Measurements from ENCODE around the gene VPS37B. TPM values are rescaled to one million over a fixed set of nuclear protein-coding genes. Genes with fewer than 3 reads are reported as not detected.

Gene VPS37B
- total and polyA plus RNA-seq, 2 experiments from 2014 or later = 23.5 to 35.3 TPM

DNA sequence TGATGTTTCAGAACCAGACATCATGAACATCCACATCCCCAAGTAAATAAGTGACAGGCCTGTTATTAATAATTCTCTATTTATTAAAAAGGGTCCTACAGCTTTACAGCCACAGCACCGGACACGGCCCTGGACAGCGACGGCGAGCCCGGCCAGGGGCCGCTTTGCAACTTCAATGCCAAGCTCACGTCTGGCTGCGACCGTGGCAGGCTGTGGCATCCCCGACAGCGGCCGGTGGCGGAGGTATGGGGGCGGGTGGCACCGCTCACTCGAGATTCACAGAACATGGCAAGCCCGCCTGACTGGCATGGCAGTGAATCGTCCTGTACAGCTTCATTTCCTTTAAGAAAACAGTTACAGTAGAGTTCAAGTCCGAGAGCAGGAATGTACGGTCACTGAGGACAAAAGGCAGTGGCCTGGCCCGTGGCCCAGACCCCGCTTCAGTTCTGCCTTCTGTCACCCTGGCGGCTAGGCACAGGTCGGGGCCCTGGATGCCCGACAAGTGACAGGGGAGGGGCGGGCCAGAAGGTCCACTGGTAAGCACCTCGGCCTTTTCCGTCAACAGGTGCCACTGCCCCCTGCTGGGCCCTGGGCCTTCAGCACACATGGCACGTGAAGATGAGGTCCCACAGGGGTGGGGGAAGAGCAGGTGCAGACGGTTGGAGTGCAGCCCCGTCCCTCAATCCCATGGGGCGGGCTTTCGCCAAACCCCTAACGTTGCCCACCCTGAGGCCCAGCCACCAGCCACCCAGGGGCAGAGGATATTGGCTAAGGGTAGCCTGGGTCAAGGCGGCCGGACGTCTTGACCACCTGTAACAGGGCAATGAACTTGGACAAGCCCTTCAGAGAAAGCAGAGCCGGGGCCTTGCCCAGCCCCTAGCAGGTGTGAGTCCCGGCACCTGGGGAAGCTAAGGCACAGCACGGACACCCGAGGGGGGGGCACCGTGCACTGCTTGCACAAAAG is 30.4 kb downstream of the VPS37B start:
- H2AFZ ChIP-seq = no peak overlapping the region
- no peaks in the 10 kb centered on the region for H3K36me3 ChIP-seq (replicated peaks; ENCODE audit: insufficient read depth, low read depth)
- no peaks in the 10 kb centered on the region for H3K9me3 ChIP-seq (ENCODE audit: low read depth)
- DNase-seq (ENCODE audit: low spot score) = peak; percentile 64
- H3K4me2 ChIP-seq = no peak overlapping the region
- peak overlapping the region; percentile 20 for H3K27ac ChIP-seq
- TF ChIP-seq EZH2phosphoT487 (IDR thresholded peaks at IDR 0.05; ENCODE audit: low read depth, severe bottlenecking, unreplicated experiment) = no peak
- TF ChIP-seq, protein P1, sequence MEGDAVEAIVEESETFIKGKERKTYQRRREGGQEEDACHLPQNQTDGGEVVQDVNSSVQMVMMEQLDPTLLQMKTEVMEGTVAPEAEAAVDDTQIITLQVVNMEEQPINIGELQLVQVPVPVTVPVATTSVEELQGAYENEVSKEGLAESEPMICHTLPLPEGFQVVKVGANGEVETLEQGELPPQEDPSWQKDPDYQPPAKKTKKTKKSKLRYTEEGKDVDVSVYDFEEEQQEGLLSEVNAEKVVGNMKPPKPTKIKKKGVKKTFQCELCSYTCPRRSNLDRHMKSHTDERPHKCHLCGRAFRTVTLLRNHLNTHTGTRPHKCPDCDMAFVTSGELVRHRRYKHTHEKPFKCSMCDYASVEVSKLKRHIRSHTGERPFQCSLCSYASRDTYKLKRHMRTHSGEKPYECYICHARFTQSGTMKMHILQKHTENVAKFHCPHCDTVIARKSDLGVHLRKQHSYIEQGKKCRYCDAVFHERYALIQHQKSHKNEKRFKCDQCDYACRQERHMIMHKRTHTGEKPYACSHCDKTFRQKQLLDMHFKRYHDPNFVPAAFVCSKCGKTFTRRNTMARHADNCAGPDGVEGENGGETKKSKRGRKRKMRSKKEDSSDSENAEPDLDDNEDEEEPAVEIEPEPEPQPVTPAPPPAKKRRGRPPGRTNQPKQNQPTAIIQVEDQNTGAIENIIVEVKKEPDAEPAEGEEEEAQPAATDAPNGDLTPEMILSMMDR (IDR thresholded peaks at IDR 0.05; ENCODE audit: poor library complexity) = peak; percentile 36
- TF ChIP-seq EZH2 (IDR thresholded peaks at IDR 0.05; ENCODE audit: borderline replicate concordance) = no peak
- 86% methylated on average over 42 of the region's 43 CpGs for WGBS (ENCODE audit: low lambda C conversion rate, missing lambda C conversion rate)
- H3K27me3 ChIP-seq = no peaks in the 10 kb centered on the region
- peaks cover 14% of the 10 kb centered on the region for H3K4me1 ChIP-seq (ENCODE audit: insufficient read depth)
- peaks cover 3% of the 10 kb centered on the region for H4K20me1 ChIP-seq (ENCODE audit: insufficient read depth, poor library complexity, severe bottlenecking)
- peaks cover 16% of the 10 kb centered on the region for H3K79me2 ChIP-seq
- H3K4me3 ChIP-seq = no peak overlapping the region
- no peaks in the 10 kb centered on the region for H3K9me2 ChIP-seq (replicated peaks; ENCODE audit: insufficient read depth)

DNA sequence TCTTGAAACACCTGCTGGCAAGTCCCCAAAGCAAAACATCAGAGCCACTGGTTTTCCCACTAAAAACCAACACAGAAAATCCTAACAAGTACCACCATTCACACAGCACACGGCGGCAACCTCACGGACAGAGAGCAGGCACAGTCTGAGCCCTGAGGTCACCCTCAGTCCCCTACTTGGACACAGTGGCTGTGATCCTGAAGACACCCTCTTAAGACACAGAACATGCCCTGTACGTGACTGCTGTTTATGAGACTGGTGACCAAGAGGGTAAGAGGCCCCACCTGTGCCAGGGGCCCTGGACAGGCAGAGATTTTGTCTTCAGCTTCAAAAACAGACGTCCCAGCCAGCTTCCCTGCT is 31.1 kb downstream of the VPS37B start:
- H4K20me1 ChIP-seq (ENCODE audit: insufficient read depth, poor library complexity, severe bottlenecking) = peaks cover 3% of the 10 kb centered on the region
- H3K27me3 ChIP-seq = no peaks in the 10 kb centered on the region
- H3K79me2 ChIP-seq = peaks cover 9% of the 10 kb centered on the region
- no peak for TF ChIP-seq EZH2phosphoT487 (IDR thresholded peaks at IDR 0.05; ENCODE audit: low read depth, severe bottlenecking, unreplicated experiment)
- TF ChIP-seq EZH2 (IDR thresholded peaks at IDR 0.05; ENCODE audit: borderline replicate concordance) = no peak
- TF ChIP-seq, protein P1 (IDR thresholded peaks at IDR 0.05; ENCODE audit: poor library complexity) = no peak
- no peak overlapping the region for H3K27ac ChIP-seq
- WGBS (ENCODE audit: low lambda C conversion rate, missing lambda C conversion rate) = 88% methylated on average over 5 of the region's 5 CpGs
- H3K9me3 ChIP-seq (ENCODE audit: low read depth) = no peaks in the 10 kb centered on the region
- H3K4me3 ChIP-seq = no peak overlapping the region
- no peak overlapping the region for H2AFZ ChIP-seq
- H3K4me2 ChIP-seq = no peak overlapping the region
- H3K4me1 ChIP-seq (ENCODE audit: insufficient read depth) = peaks cover 12% of the 10 kb centered on the region
- no peak for DNase-seq (ENCODE audit: low spot score)
- H3K9me2 ChIP-seq (replicated peaks; ENCODE audit: insufficient read depth) = no peaks in the 10 kb centered on the region
- H3K36me3 ChIP-seq (replicated peaks; ENCODE audit: insufficient read depth, low read depth) = no peaks in the 10 kb centered on the region

DNA sequence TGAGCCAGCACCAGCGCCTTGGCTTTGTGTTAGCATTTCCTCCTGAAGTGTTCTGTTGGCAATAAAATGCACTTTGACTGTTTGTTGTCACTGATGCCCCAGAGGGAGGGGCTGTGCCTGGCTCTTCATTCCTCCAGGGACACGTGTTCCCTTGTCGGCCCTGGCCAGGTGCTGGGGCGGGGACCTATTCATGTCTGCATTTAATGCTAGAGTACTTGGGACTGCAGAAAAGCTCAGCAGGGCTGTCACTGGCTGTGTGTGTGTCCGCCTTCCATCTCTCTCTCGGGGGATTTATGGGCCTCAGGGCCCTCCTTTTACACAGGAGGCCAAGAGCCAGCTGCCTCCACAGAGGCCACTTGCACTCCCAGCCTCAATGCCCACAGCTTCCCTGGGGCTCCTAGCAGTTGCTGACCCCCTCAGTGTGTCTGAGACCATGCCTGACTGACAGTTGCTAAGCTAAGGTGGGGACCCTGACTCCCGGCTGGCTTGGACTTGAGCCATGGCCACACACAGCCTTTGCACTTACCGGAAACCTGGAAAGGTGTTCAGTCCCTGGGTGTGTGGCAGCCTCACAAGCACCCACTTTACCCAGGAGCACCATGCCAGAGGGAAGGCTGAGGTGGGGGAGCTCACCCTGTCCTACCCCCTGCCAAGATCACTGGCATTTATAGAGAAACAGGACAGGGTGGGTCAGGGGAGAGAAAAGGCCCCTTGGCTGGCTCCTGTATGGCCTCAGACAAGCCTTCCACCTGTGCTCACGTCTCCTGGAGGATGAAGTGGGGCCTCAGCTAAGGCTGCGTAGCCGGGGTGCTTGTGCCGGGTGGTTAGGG is 32.8 kb downstream of the VPS37B start:
- no peak overlapping the region for H3K4me3 ChIP-seq
- no peaks in the 10 kb centered on the region for H3K27me3 ChIP-seq
- H3K9me2 ChIP-seq (replicated peaks; ENCODE audit: insufficient read depth) = no peaks in the 10 kb centered on the region
- peaks cover 12% of the 10 kb centered on the region for H3K4me1 ChIP-seq (ENCODE audit: insufficient read depth)
- no peaks in the 10 kb centered on the region for H3K79me2 ChIP-seq
- TF ChIP-seq EZH2 (IDR thresholded peaks at IDR 0.05; ENCODE audit: borderline replicate concordance) (no peak), EZH2phosphoT487 (IDR thresholded peaks at IDR 0.05; ENCODE audit: low read depth, severe bottlenecking, unreplicated experiment) (no peak)
- TF ChIP-seq, protein P1 (IDR thresholded peaks at IDR 0.05; ENCODE audit: poor library complexity) = no peak
- no peaks in the 10 kb centered on the region for H4K20me1 ChIP-seq (ENCODE audit: insufficient read depth, poor library complexity, severe bottlenecking)
- 62% methylated on average over 12 of the region's 12 CpGs for WGBS (ENCODE audit: low lambda C conversion rate, missing lambda C conversion rate)
- H3K27ac ChIP-seq = peak overlapping the region; percentile 80
- H2AFZ ChIP-seq = no peak overlapping the region
- H3K4me2 ChIP-seq = no peak overlapping the region
- no peaks in the 10 kb centered on the region for H3K36me3 ChIP-seq (replicated peaks; ENCODE audit: insufficient read depth, low read depth)
- peak; percentile 88 for DNase-seq (ENCODE audit: low spot score)
- no peaks in the 10 kb centered on the region for H3K9me3 ChIP-seq (ENCODE audit: low read depth)

Measured in hepatocyte (in vitro differentiated cells).